Neural progenitor cell (in vitro differentiated cells): ENCODE data around the gene IQSEC1. TPM values are rescaled to one million over a fixed set of nuclear protein-coding genes. Genes with fewer than 3 reads are reported as not detected.

Source experiments
- DNase-seq: peaks from one replicate; pipeline ENCODE4 v3.0.0-alpha.2; 2016; ENCODE audit warnings: low spot score
- H2AFZ ChIP-seq: fragments of 200-600 bp; sonication (generic); replicated peaks from 2 replicates; pipeline ENCODE4 v1.6.1; 2016; ENCODE audit warnings: antibody characterized with exemption
- H3F3A ChIP-seq: fragments of 200-600 bp; sonication (generic); 2 replicates; pipeline ENCODE4 v1.6.1; 2016; ENCODE audit warnings: antibody characterized with exemption, low read depth
- H3K27ac ChIP-seq: fragments of 200-600 bp; sonication (generic); 2 replicates; pipeline ENCODE4 v1.5.1; 2016; ENCODE audit warnings: mild to moderate bottlenecking
- H3K27me3 ChIP-seq: fragments of 200-600 bp; sonication (generic); 2 replicates; pipeline ENCODE4 v1.6.1; 2016; ENCODE audit warnings: mild to moderate bottlenecking, moderate library complexity
- H3K36me3 ChIP-seq: fragments of 200-600 bp; sonication (generic); 2 replicates; pipeline ENCODE4 v1.5.1; 2016
- H3K4me1 ChIP-seq: fragments of 200-600 bp; sonication (generic); 2 replicates; pipeline ENCODE4 v1.6.1; 2016; ENCODE audit warnings: mixed run types
- H3K4me2 ChIP-seq: fragments of 200-600 bp; sonication (generic); 2 replicates; pipeline ENCODE4 v1.6.1; 2016
- H3K4me3 ChIP-seq: fragments of 200-600 bp; sonication (generic); 2 replicates; pipeline ENCODE4 v1.5.1; 2016
- H3K79me2 ChIP-seq: fragments of 200-600 bp; sonication (generic); 2 replicates; pipeline ENCODE4 v1.6.1; 2016; ENCODE audit warnings: low read depth
- H3K9ac ChIP-seq: fragments of 200-600 bp; sonication (generic); 2 replicates; pipeline ENCODE4 v1.6.1; 2016
- H3K9me3 ChIP-seq: fragments of 200-600 bp; sonication (generic); 2 replicates; pipeline ENCODE4 v1.5.1; 2016; ENCODE audit warnings: low read depth
- H4K20me1 ChIP-seq: fragments of 200-600 bp; sonication (generic); 2 replicates; pipeline ENCODE4 v1.6.1; 2016; ENCODE audit warnings: low read depth
- H3K27ac Mint-ChIP-seq: 3 replicates; pipeline ENCODE4 v1.8.0; 2021; ENCODE audit warnings: mixed read lengths
- H3K27me3 Mint-ChIP-seq: 2 replicates; pipeline ENCODE4 v1.8.0; 2022; ENCODE audit warnings: low read depth, mild to moderate bottlenecking, inconsistent platforms, moderate library complexity, mixed read lengths; ENCODE audit not compliant: insufficient read depth
- H3K36me3 Mint-ChIP-seq: 3 replicates; pipeline ENCODE4 v1.8.0; 2021; ENCODE audit warnings: mixed read lengths
- H3K4me1 Mint-ChIP-seq: 3 replicates; pipeline ENCODE4 v1.8.0; 2021; ENCODE audit warnings: mixed read lengths
- H3K4me3 Mint-ChIP-seq: 3 replicates; pipeline ENCODE4 v1.8.0; 2021; ENCODE audit warnings: mild to moderate bottlenecking, moderate library complexity, mixed read lengths
- H3K9me3 Mint-ChIP-seq: 3 replicates; pipeline ENCODE4 v1.8.0; 2020; ENCODE audit warnings: mixed read lengths
- EZH2 ChIP-seq: fragments of 200-600 bp; sonication (generic); IDR thresholded peaks from 2 replicates; pipeline ENCODE4 v1.6.1; 2017; ENCODE audit warnings: antibody characterized with exemption, mild to moderate bottlenecking, moderate library complexity
- EZH2phosphoT487 ChIP-seq: fragments of 200-600 bp; sonication (generic); IDR thresholded peaks from 2 replicates; pipeline ENCODE4 v1.6.1; 2017; ENCODE audit warnings: antibody characterized with exemption
- total RNA-seq: library from RNA; depleted of rRNA; stranded (reverse); fragments of >200 nt; gene quantifications from 2 replicates; pipeline ENCODE4 v1.2.3, GENCODE V29; 2015; ENCODE audit warnings: low replicate concordance
- TF ChIP-seq, protein P1 (sequence below): fragments of 200-600 bp; sonication (generic); IDR thresholded peaks from 2 replicates; pipeline ENCODE4 v1.5.1; 2017; ENCODE audit warnings: antibody characterized with exemption, mild to moderate bottlenecking

Gene IQSEC1
- total RNA-seq, 1 donor from 2014 or later = 8.9 TPM

DNA sequence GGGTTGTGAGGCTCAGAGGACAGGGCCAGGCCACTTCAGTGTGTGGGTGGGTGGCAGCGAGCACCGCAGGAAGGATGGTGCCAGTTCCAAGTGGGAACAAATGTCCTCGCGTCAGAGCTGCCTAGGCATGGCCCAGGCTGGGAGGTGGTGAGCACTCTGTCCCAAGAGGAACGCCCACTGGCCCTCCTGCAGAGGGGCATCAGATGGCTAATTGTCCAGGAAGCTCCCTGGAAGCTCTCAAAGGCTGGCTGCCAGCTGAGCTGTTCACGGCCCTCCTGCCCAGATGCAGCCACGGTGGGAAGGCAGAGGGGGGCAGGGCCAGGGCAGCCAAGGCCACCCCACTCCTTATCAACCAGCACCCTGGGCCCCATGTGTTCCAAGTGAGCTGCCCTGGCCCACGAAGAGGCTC is 55.2 kb downstream of the IQSEC1 start:
- Histone ChIP-seq H3K79me2 (no peaks in the 10 kb centered on the region), H3K4me2 (peak overlapping the region; percentile 83), H3K4me3 (peak overlapping the region; percentile 42), H3K4me1 (peaks cover 73% of the 10 kb centered on the region), H2AFZ (no peak overlapping the region), H3K27me3 (no peaks in the 10 kb centered on the region), H3F3A (peaks cover 28% of the 10 kb centered on the region), H3K36me3 (no peaks in the 10 kb centered on the region), H3K9me3 (no peaks in the 10 kb centered on the region), H4K20me1 (peaks cover 10% of the 10 kb centered on the region), H3K27ac (no peak overlapping the region), H3K9ac (no peak overlapping the region)
- Mint-ChIP-seq H3K4me3 (peak overlapping the region; percentile 52), H3K9me3 (no peaks in the 10 kb centered on the region), H3K27ac (no peak overlapping the region), H3K27me3 (peaks cover 12% of the 10 kb centered on the region), H3K36me3 (no peaks in the 10 kb centered on the region), H3K4me1 (peaks cover 61% of the 10 kb centered on the region)
- TF ChIP-seq EZH2phosphoT487 (no peak), EZH2 (no peak)
- TF ChIP-seq, protein P1, sequence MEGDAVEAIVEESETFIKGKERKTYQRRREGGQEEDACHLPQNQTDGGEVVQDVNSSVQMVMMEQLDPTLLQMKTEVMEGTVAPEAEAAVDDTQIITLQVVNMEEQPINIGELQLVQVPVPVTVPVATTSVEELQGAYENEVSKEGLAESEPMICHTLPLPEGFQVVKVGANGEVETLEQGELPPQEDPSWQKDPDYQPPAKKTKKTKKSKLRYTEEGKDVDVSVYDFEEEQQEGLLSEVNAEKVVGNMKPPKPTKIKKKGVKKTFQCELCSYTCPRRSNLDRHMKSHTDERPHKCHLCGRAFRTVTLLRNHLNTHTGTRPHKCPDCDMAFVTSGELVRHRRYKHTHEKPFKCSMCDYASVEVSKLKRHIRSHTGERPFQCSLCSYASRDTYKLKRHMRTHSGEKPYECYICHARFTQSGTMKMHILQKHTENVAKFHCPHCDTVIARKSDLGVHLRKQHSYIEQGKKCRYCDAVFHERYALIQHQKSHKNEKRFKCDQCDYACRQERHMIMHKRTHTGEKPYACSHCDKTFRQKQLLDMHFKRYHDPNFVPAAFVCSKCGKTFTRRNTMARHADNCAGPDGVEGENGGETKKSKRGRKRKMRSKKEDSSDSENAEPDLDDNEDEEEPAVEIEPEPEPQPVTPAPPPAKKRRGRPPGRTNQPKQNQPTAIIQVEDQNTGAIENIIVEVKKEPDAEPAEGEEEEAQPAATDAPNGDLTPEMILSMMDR = no peak
- DNase-seq = peak; percentile 74

DNA sequence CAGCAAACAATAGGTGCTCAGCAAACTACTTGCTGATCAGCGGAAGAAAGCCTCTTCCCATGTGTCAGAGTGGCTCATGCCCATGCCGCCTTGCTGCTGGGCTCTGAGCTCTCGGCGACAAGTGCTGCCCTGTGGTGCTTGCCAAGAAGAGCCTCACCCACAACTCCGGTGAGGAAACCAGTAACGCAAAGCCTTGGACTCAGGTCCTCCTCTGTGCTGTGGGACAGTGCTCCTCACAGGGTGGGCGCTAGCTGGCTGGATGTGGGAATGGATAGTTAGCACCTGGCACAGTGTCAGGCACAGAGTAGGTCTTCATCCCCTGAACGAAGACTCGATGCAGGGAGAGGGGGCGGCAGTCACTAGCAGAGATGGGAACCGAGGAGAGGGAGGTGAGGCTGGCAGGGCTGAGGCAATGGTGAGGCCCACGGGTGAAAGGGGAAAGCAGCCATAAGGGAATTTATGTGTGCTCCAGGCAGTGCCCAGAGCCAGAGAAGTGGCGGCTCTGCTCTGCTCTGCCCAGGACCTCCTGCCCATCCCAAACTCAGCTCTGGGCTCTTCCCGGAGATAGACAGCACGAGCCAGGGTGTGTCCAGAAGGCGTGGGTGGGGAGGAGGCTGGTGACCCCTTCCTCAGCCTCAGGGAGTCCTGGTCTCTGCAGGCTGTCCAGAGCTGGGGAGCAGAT is 55.7 kb downstream of the IQSEC1 start:
- H3K4me3 ChIP-seq = peak overlapping the region; percentile 42
- Mint-ChIP-seq H3K4me1 (peaks cover 58% of the 10 kb centered on the region), H3K27ac (peak overlapping the region; percentile 29), H3K4me3 (no peak overlapping the region), H3K27me3 (peaks cover 9% of the 10 kb centered on the region), H3K9me3 (no peaks in the 10 kb centered on the region), H3K36me3 (no peaks in the 10 kb centered on the region)
- H3K36me3 ChIP-seq = no peaks in the 10 kb centered on the region
- H2AFZ ChIP-seq = no peak overlapping the region
- peaks cover 23% of the 10 kb centered on the region for H3F3A ChIP-seq
- peak overlapping the region; percentile 83 for H3K4me2 ChIP-seq
- H4K20me1 ChIP-seq = peaks cover 10% of the 10 kb centered on the region
- no peak overlapping the region for H3K9ac ChIP-seq
- TF ChIP-seq EZH2phosphoT487 (no peak), EZH2 (no peak)
- TF ChIP-seq, protein P1 = no peak
- no peak overlapping the region for H3K27ac ChIP-seq
- peaks cover 68% of the 10 kb centered on the region for H3K4me1 ChIP-seq
- no peak for DNase-seq
- no peaks in the 10 kb centered on the region for H3K9me3 ChIP-seq
- H3K79me2 ChIP-seq = no peaks in the 10 kb centered on the region
- H3K27me3 ChIP-seq = no peaks in the 10 kb centered on the region

DNA sequence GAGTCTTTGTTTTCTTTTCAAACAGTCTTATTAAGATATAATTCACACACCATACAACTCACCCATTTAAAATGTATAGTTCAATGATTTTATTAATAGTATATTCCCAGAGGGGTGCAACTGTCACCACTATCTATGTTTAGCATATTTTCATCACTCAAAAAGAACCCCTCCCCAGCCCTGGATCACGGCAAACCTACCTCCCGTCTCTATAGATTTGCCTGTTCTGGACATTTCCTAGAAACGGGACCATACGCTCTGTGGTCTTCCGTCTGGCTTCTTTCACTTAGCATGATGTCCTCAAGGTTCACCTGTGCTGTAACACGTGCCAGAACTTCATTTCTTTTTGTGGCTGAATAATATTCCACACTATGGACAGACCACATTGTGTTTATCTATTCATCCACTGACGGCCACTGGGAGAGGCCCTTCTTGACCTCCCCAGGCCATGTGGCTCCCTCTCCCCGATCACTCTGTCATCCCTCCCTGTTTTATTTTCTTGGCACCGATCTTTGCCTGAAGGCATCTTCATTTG is 56.4 kb downstream of the IQSEC1 start:
- Histone ChIP-seq H3K27ac (no peak overlapping the region), H4K20me1 (peaks cover 10% of the 10 kb centered on the region), H3K4me2 (peak overlapping the region; percentile 13), H3K27me3 (no peaks in the 10 kb centered on the region), H3K79me2 (no peaks in the 10 kb centered on the region), H3F3A (peaks cover 18% of the 10 kb centered on the region), H2AFZ (no peak overlapping the region), H3K4me1 (peaks cover 64% of the 10 kb centered on the region), H3K9ac (no peak overlapping the region), H3K9me3 (no peaks in the 10 kb centered on the region), H3K36me3 (no peaks in the 10 kb centered on the region), H3K4me3 (no peak overlapping the region)
- Mint-ChIP-seq H3K27ac (peak overlapping the region; percentile 10), H3K9me3 (no peaks in the 10 kb centered on the region), H3K4me1 (peaks cover 60% of the 10 kb centered on the region), H3K27me3 (peaks cover 9% of the 10 kb centered on the region), H3K4me3 (no peak overlapping the region), H3K36me3 (no peaks in the 10 kb centered on the region)
- DNase-seq = no peak
- TF ChIP-seq EZH2 = no peak
- no peak for TF ChIP-seq EZH2phosphoT487
- TF ChIP-seq, protein P1 = no peak
